HepG2 (cell line): ENCODE data around the gene LRRC45. TPM values are rescaled to one million over a fixed set of nuclear protein-coding genes. Genes with fewer than 3 reads are reported as not detected.

ENCODE experiments used
- ARID5B ChIP-seq: IDR thresholded peaks from 2 replicates; pipeline ENCODE4 v1.4.0; 2020; ENCODE audit warnings: mild to moderate bottlenecking, missing genetic modification reagents
- ATF2 ChIP-seq: sonication (generic); formaldehyde crosslinking; IDR thresholded peaks from 2 replicates; pipeline ENCODE4 v1.4.0; 2020; ENCODE audit warnings: missing genetic modification reagents
- CENPX ChIP-seq: sonication (generic); formaldehyde crosslinking; IDR thresholded peaks from 2 replicates; pipeline ENCODE4 v1.9.0; 2021; ENCODE audit warnings: mild to moderate bottlenecking, missing genetic modification reagents, moderate library complexity
- ELF3 ChIP-seq: IDR thresholded peaks from 2 replicates; pipeline ENCODE4 v1.6.1; 2016; ENCODE audit warnings: missing genetic modification reagents, missing compliant biosample characterization
- ELF4 ChIP-seq: sonication (generic); formaldehyde crosslinking; IDR thresholded peaks from 2 replicates; pipeline ENCODE4 v1.5.0; 2020; ENCODE audit warnings: missing genetic modification reagents, mild to moderate bottlenecking, moderate library complexity, borderline replicate concordance
- ETS1 ChIP-seq: sonication (generic); formaldehyde crosslinking; IDR thresholded peaks from 2 replicates; pipeline ENCODE4 v1.4.0; 2020; ENCODE audit warnings: missing genetic modification reagents
- HBP1 ChIP-seq: IDR thresholded peaks from 2 replicates; pipeline ENCODE4 v1.6.1; 2016; ENCODE audit warnings: low read depth, control low read depth
- HCFC1 ChIP-seq: fragments of 150-350 bp; IDR thresholded peaks from 2 replicates; pipeline ENCODE4 v1.6.1; 2014; ENCODE audit warnings: low read depth, low read length
- KLF12 ChIP-seq: sonication (generic); formaldehyde crosslinking; IDR thresholded peaks from 2 replicates; pipeline ENCODE4 v1.4.0; 2020; ENCODE audit warnings: missing genetic modification reagents, borderline replicate concordance
- NCOR1 ChIP-seq: fragments of 200-600 bp; sonication (generic); IDR thresholded peaks from 2 replicates; pipeline ENCODE4 v1.7.0; 2017; ENCODE audit warnings: antibody characterized with exemption, low read length, borderline replicate concordance
- PCBP2 ChIP-seq: fragments of 200-400 bp; formaldehyde crosslinking; optimal IDR thresholded peaks from 2 replicates; pipeline ENCODE3; 2018; ENCODE audit warnings: low read length, low read depth; ENCODE audit not compliant: poor library complexity, severe bottlenecking
- POLR2G ChIP-seq: fragments of 200-400 bp; formaldehyde crosslinking; IDR thresholded peaks from 2 replicates; pipeline ENCODE4 v1.6.1; 2018; ENCODE audit warnings: mild to moderate bottlenecking, low read depth, low read length, moderate library complexity
- SNAI1 ChIP-seq: sonication (generic); formaldehyde crosslinking; IDR thresholded peaks from 2 replicates; pipeline ENCODE4 v1.5.0; 2020; ENCODE audit warnings: mild to moderate bottlenecking, missing genetic modification reagents, borderline replicate concordance
- TFDP1 ChIP-seq: IDR thresholded peaks from 2 replicates; pipeline ENCODE4 v1.6.1; 2016; ENCODE audit warnings: missing compliant biosample characterization, missing genetic modification reagents, borderline replicate concordance
- ZBTB1 ChIP-seq: sonication (generic); formaldehyde crosslinking; IDR thresholded peaks from 2 replicates; pipeline ENCODE4 v1.4.0; 2020; ENCODE audit warnings: missing genetic modification reagents, borderline replicate concordance
- ZBTB21 ChIP-seq: sonication (generic); formaldehyde crosslinking; IDR thresholded peaks from 2 replicates; pipeline ENCODE4 v1.4.0; 2020; ENCODE audit warnings: missing genetic modification reagents
- ZNF639 ChIP-seq: conservative IDR thresholded peaks from 2 replicates; pipeline ENCODE4 v1.6.1; 2018; ENCODE audit warnings: missing genetic modification reagents
- polyA plus RNA-seq, 8 experiments: library from polyadenylated mRNA; depleted of rRNA in 3 of 8; stranded (reverse) in 7 of 8; unstranded in 1 of 8; fragments of >200 nt; fragmentation: Illumina TruSeq in 4 of 8; extraction: Trizol in 4 of 8; gene quantifications; 2 replicates each; pipeline versions ENCODE4 v1.2.1 to v1.2.3, GENCODE V29; 2011 to 2016; ENCODE audit warnings: low read depth in 4 of 8, missing spikeins in 1 of 8, mixed read lengths in 1 of 8; ENCODE audit not compliant: insufficient read depth in 1 of 8
- total RNA-seq, 5 experiments: library from RNA; depleted of rRNA; stranded (reverse); fragments of >200 nt; fragmentation: Illumina TruSeq; extraction: Trizol; gene quantifications; 2 replicates each; pipeline ENCODE4 v1.2.3, GENCODE V29; 2016; ENCODE audit warnings: low read depth in 1 of 5

LRRC45 gene
- total and polyA plus RNA-seq, 2 of the 13 experiments (the other 11 are each of a cell fraction or from before 2014, with no cell fraction given) = 11.6 to 48.1 TPM

GRCh38 chr17:82001571-82002056 lies 21.5 kb upstream of the LRRC45 start (continued):
- TF ChIP-seq ELF4 (CRISPR knock-in tag) (no peak), SNAI1 (CRISPR knock-in tag) (no peak), HBP1 (CRISPR knock-in tag) (no peak), TFDP1 (CRISPR knock-in tag) (no peak), ARID5B (CRISPR knock-in tag) (no peak), ZBTB1 (no peak), KLF12 (CRISPR knock-in tag) (no peak), CENPX (CRISPR knock-in tag) (no peak), POLR2G (no peak), ELF3 (CRISPR knock-in tag) (no peak), NCOR1 (no peak), HCFC1 (no peak), ETS1 (CRISPR knock-in tag) (no peak), ZBTB21 (no peak), ZNF639 (CRISPR knock-in tag) (no peak), PCBP2 (no peak), ATF2 (CRISPR knock-in tag) (no peak)
